Hematopoietic multipotent progenitor cell treated with erythropoietin and hydrocortisone succinate and interleukin-3 and kit ligand, for 15 days (in vitro differentiated cells): ENCODE measurements around the gene CDH5.

Experiments
- DNase-seq: peaks from one replicate; pipeline ENCODE4 v3.0.0-alpha.2; 2015; ENCODE audit warnings: low spot score

The CDH5 gene

GRCh38 chr16:66354034-66354909 is 12.2 kb upstream of the CDH5 start:
- no peak for DNase-seq

GRCh38 chr16:66355526-66355925 is 11.0 kb upstream of the CDH5 start:
- DNase-seq, result no peak

- peak; percentile 27 for DNase-seq
Observed at GRCh38 chr16:66357523-66357928, 9.0 kb upstream of the CDH5 start.

- DNase-seq, result no peak
Observed at GRCh38 chr16:66358231-66358630, 8.3 kb upstream of the CDH5 start.

- DNase-seq, result no peak
Observed at GRCh38 chr16:66359012-66359411, 7.5 kb upstream of the CDH5 start.

- no peak for DNase-seq
Observed at GRCh38 chr16:66359811-66360608, 6.5 kb upstream of the CDH5 start.

GRCh38 chr16:66360624-66361324 is 5.7 kb upstream of the CDH5 start:
- no peak for DNase-seq

GRCh38 chr16:66361604-66362135 is 4.8 kb upstream of the CDH5 start:
- no peak for DNase-seq

- DNase-seq, result no peak
Observed at GRCh38 chr16:66363211-66363777, 3.2 kb upstream of the CDH5 start.

- no peak for DNase-seq
Observed at GRCh38 chr16:66364117-66364958, 2.2 kb upstream of the CDH5 start.

- no peak for DNase-seq
Observed at GRCh38 chr16:66364959-66365306, 1.6 kb upstream of the CDH5 start.

GRCh38 chr16:66365651-66366050 is 840 bp upstream of the CDH5 start:
- no peak for DNase-seq

GRCh38 chr16:66367968-66368891 is 1.7 kb downstream of the CDH5 start:
- no peak for DNase-seq

- DNase-seq, result no peak
Observed at GRCh38 chr16:66369055-66369592, 2.6 kb downstream of the CDH5 start.

- DNase-seq, result no peak
Observed at GRCh38 chr16:66370786-66371684, 4.5 kb downstream of the CDH5 start.

- no peak for DNase-seq
Observed at GRCh38 chr16:66372078-66372897, 5.8 kb downstream of the CDH5 start.

- DNase-seq, result no peak
Observed at GRCh38 chr16:66372898-66373155, 6.3 kb downstream of the CDH5 start.

GRCh38 chr16:66373667-66374066 is 7.2 kb downstream of the CDH5 start:
- no peak for DNase-seq
